T-helper 2 cell treated with Interferon-gamma antibody and Interleukin-4, amounts not matched to agents 5 μg/mL and 100 μg/mL, for 36 hours (primary cell): Measurements from ENCODE around the gene GPC6.

Experiments used
- DNase-seq: peaks from one replicate; pipeline ENCODE4 v3.0.0; 2021; ENCODE audit warnings: low spot score
- H3K27ac Mint-ChIP-seq: one replicate; pipeline ENCODE4 v1.8.0; 2021; ENCODE audit warnings: mild to moderate bottlenecking, mixed read lengths
- H3K27me3 Mint-ChIP-seq: one replicate; pipeline ENCODE4 v1.8.0; 2021; ENCODE audit warnings: low read depth, mixed read lengths
- H3K36me3 Mint-ChIP-seq: one replicate; pipeline ENCODE4 v1.8.0; 2021; ENCODE audit warnings: low read depth, mixed read lengths
- H3K4me1 Mint-ChIP-seq: one replicate; pipeline ENCODE4 v1.8.0; 2021; ENCODE audit warnings: low read depth, mixed read lengths
- H3K4me3 Mint-ChIP-seq: one replicate; pipeline ENCODE4 v1.8.0; 2022; ENCODE audit warnings: mild to moderate bottlenecking, moderate library complexity, mixed read lengths
- H3K9me3 Mint-ChIP-seq: one replicate; pipeline ENCODE4 v1.8.0; 2021; ENCODE audit warnings: mixed read lengths

GPC6 gene

GRCh38 chr13:93328943-93329342 is 102.3 kb downstream of the GPC6 start:
- Mint-ChIP-seq H3K27ac (no peak overlapping the region), H3K27me3 (no peaks in the 10 kb centered on the region), H3K9me3 (peaks cover 6% of the 10 kb centered on the region)

DNA sequence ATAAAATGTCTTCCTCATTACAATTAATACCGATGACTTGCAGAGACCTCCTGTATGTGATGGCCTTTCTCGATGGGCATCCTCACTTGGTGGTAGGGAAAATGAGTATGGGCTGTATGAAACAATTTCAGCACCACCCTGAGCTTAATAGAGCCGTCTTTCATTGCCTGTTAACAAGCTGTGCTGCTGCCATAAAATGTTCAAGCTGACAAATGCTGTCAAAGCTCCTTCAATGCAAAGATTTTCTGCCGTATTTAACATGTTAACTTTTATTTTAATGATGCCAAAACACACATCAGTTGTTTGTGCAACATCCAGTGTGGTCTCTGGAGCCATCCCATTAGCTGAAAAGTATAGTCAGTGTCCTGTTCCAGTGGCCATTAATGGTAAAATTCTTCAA is 110.1 kb downstream of the GPC6 start:
- Mint-ChIP-seq H3K4me3 (no peak overlapping the region), H3K36me3 (no peaks in the 10 kb centered on the region), H3K9me3 (peaks cover 6% of the 10 kb centered on the region), H3K4me1 (no peaks in the 10 kb centered on the region), H3K27me3 (no peaks in the 10 kb centered on the region), H3K27ac (no peak overlapping the region)
- no peak for DNase-seq

More at GRCh38 chr13:93328943-93329342, 102.3 kb downstream of the GPC6 start:
- DNase-seq, result no peak
- no peaks in the 10 kb centered on the region for H3K4me1 Mint-ChIP-seq
- H3K4me3 Mint-ChIP-seq, result no peak overlapping the region
- no peaks in the 10 kb centered on the region for H3K36me3 Mint-ChIP-seq

DNA sequence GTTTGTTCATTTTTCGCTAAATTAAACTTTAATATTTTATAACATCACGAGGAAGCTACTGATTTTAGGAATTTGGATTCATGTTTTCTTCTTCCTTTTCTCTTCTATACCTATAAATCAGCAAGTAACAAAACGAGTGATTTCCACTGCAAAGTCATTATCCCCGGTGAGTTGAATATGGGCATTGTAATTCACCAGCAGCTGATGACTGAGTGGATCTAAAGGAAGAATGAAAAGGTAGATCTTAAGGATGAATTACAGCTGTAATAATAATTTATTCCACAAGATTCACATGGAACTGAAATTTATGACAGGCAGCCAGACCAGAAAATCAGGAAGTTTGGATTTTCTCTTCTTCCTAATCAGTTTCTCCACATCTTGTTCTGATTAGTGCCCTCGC is 111.4 kb downstream of the GPC6 start:
- Mint-ChIP-seq H3K27ac (no peak overlapping the region), H3K4me3 (no peak overlapping the region), H3K9me3 (peaks cover 4% of the 10 kb centered on the region), H3K4me1 (no peaks in the 10 kb centered on the region), H3K27me3 (no peaks in the 10 kb centered on the region), H3K36me3 (no peaks in the 10 kb centered on the region)
- DNase-seq, result no peak

GRCh38 chr13:93338906-93339305 is 112.3 kb downstream of the GPC6 start:
- Mint-ChIP-seq H3K4me3 (no peak overlapping the region), H3K27ac (no peak overlapping the region), H3K9me3 (peaks cover 4% of the 10 kb centered on the region), H3K27me3 (no peaks in the 10 kb centered on the region), H3K36me3 (no peaks in the 10 kb centered on the region), H3K4me1 (no peaks in the 10 kb centered on the region)
- no peak for DNase-seq

DNA sequence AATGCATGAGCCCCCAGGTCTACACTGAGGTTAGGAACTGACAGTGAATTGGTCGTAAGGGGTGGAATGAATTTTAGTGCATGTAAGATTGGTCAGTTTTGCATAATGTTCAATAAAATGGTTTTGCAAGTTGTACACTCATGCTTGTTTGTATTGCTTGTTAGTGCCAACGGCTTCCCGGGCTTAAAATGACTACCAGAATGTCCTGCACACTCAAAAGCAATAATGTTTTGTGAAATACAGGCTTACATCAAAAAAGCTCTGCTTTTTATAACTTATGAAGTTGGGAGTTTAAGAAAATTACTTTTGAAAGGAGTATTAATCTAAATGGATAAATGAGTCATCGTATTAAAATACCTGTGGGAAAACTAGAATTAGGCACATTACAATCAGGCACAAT is 112.9 kb downstream of the GPC6 start:
- Mint-ChIP-seq H3K27me3 (no peaks in the 10 kb centered on the region), H3K36me3 (no peaks in the 10 kb centered on the region), H3K4me1 (no peaks in the 10 kb centered on the region), H3K9me3 (peaks cover 4% of the 10 kb centered on the region), H3K4me3 (no peak overlapping the region), H3K27ac (no peak overlapping the region)
- DNase-seq, result no peak

DNA sequence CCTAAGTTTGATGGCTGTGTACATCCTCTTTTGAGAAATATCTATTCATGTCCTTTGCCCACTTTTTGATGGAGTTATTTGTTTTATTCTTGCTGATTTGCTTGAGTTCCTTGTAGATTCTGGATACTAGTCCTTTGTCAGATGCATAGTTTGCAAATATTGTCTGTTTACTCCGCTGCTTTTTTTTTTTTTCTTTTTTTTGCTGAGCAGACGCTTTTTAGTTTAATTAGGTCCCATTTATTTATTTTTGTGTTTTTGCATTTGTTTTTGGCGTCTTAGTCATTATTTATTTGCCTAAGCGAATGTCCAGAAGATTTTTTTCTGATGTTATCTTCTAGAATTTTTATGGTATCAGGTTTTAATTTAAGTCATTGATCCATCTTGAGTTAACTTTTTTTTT is 114.9 kb downstream of the GPC6 start:
- Mint-ChIP-seq H3K27ac (no peak overlapping the region), H3K4me1 (no peaks in the 10 kb centered on the region), H3K27me3 (no peaks in the 10 kb centered on the region), H3K36me3 (no peaks in the 10 kb centered on the region), H3K4me3 (no peak overlapping the region), H3K9me3 (peaks cover 4% of the 10 kb centered on the region)
- no peak for DNase-seq

- H3K9me3 Mint-ChIP-seq, result peaks cover 4% of the 10 kb centered on the region
- H3K27me3 Mint-ChIP-seq, result no peaks in the 10 kb centered on the region
- H3K27ac Mint-ChIP-seq, result no peak overlapping the region
- H3K4me1 Mint-ChIP-seq, result no peaks in the 10 kb centered on the region
- DNase-seq, result no peak
- H3K36me3 Mint-ChIP-seq, result no peaks in the 10 kb centered on the region
- no peak overlapping the region for H3K4me3 Mint-ChIP-seq
Observed at GRCh38 chr13:93343097-93343496, 116.5 kb downstream of the GPC6 start.

DNA sequence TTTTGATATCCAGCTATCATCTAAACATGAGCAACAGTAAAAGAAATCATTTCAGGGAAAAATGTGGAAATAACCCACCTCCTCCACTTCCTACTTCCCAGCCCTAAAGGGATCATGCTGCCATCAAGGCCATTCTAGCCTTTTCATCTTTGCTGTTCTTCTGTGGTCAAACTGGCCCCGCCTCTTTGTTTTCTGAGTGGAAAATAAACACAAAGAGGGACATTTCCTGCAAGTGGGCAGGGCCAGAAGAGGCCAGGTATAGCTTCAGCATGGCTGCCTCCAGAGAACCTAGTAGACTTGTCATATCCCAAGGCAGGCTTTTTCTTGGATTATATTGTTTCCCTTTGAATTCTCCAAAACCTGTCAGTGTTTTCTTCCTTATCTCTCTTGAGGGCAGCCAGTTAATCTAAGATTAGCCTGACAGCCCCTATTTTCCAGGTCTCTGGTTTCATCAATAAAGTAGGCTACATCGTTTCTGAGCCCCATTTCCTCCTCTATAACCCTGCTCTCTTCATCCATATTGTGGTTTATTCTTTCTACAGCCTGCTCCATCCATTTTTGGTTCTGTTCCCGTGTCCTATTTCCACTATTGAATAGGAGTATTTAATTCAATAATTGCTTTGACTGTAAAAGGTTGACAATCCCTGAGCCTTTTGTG is 117.6 kb downstream of the GPC6 start:
- no peak overlapping the region for H3K27ac Mint-ChIP-seq
- H3K27me3 Mint-ChIP-seq, result no peaks in the 10 kb centered on the region
- no peaks in the 10 kb centered on the region for H3K36me3 Mint-ChIP-seq
- no peak overlapping the region for H3K4me3 Mint-ChIP-seq
- no peaks in the 10 kb centered on the region for H3K4me1 Mint-ChIP-seq
- DNase-seq, result no peak
- H3K9me3 Mint-ChIP-seq, result peaks cover 4% of the 10 kb centered on the region

DNA sequence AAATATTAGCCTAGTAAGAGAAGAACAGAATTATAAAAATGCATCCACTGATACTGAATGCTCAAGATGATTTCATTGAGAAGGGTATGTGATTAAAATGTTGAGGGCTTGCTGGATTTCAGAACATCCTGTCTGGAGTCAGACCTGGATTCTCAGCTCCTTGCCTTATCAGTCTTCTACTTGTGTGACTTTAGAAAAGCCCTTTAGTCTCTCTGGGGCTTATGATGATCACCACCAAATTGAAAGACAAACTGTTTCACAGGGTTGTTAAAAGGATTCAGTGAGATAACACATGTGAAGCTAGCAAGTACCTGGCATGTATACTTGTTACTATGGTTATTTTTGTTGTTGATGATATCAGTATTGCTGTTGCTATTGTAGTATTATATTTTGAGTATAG is 118.4 kb downstream of the GPC6 start:
- no peak overlapping the region for H3K4me3 Mint-ChIP-seq
- H3K27me3 Mint-ChIP-seq, result no peaks in the 10 kb centered on the region
- H3K27ac Mint-ChIP-seq, result no peak overlapping the region
- H3K36me3 Mint-ChIP-seq, result no peaks in the 10 kb centered on the region
- H3K9me3 Mint-ChIP-seq, result peaks cover 4% of the 10 kb centered on the region
- H3K4me1 Mint-ChIP-seq, result no peaks in the 10 kb centered on the region
- no peak for DNase-seq

DNA sequence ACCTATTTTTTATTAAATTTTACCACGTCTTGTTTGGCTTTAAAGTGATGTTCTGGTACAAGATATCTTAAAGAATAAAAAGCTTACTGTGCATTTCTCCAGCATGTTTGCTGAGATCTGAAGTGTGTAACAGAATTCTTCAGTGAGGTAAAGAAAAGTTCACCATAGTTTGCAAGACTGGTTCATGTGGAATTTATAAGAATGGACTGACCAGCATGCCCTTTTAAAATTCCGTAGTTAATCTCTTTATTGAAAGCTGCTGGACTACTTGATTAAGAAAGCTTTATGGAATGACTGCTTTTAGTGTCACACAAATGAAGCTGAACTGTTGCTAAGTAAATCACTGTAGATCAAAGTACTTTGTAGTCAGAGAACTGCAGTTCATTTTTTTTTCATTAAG is 119.2 kb downstream of the GPC6 start:
- Mint-ChIP-seq H3K4me3 (no peak overlapping the region), H3K36me3 (no peaks in the 10 kb centered on the region), H3K4me1 (no peaks in the 10 kb centered on the region), H3K27ac (no peak overlapping the region), H3K27me3 (no peaks in the 10 kb centered on the region), H3K9me3 (peaks cover 4% of the 10 kb centered on the region)
- DNase-seq, result no peak

DNA sequence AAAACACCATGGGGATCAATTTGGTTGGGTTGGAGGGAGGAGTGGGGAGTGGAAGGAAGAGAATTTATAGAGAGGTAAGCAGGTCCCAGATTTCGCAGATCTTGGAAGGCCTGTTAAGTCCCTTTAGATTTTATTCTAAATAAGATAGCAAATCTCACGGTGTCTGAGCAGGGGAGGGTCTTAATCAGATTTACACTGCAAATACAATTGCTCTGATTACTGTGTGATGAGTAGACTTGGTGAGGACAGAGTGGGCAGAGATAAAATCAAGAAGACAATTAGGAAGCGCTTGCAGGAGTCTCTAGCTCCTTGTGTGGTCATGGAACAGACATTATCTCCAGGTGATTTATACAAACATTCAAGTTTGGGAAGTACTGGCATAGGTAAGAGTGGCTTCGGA is 126.0 kb downstream of the GPC6 start:
- H3K4me3 Mint-ChIP-seq, result no peak overlapping the region
- no peak overlapping the region for H3K27ac Mint-ChIP-seq
- no peaks in the 10 kb centered on the region for H3K4me1 Mint-ChIP-seq
- H3K36me3 Mint-ChIP-seq, result no peaks in the 10 kb centered on the region
- H3K9me3 Mint-ChIP-seq, result no peaks in the 10 kb centered on the region
- no peaks in the 10 kb centered on the region for H3K27me3 Mint-ChIP-seq
- DNase-seq, result no peak

DNA sequence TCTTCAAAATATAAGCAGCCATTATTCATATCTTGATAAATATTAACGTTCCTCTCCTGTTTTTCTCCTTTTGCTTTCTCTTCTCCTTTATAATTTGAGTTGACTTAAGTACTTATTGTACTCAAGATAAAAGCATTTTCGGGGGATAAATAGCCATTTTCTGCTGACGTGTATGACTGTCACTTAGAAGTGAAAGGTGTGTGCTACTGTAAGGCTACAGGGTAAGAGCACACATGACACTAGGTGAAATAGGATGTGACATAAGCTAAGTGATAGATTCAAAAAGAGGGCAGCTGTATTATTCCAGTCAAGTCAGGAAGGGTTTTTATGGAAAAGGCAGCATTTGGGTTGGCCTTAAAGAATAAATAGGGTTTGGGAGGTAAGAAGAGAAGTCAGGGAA is 128.5 kb downstream of the GPC6 start:
- Mint-ChIP-seq H3K4me3 (no peak overlapping the region), H3K36me3 (no peaks in the 10 kb centered on the region), H3K27me3 (no peaks in the 10 kb centered on the region), H3K9me3 (no peaks in the 10 kb centered on the region), H3K4me1 (no peaks in the 10 kb centered on the region), H3K27ac (no peak overlapping the region)
- DNase-seq, result no peak

- H3K9me3 Mint-ChIP-seq, result no peaks in the 10 kb centered on the region
- H3K4me1 Mint-ChIP-seq, result no peaks in the 10 kb centered on the region
- H3K27ac Mint-ChIP-seq, result no peak overlapping the region
- H3K4me3 Mint-ChIP-seq, result no peak overlapping the region
- H3K27me3 Mint-ChIP-seq, result no peaks in the 10 kb centered on the region
- no peak for DNase-seq
- no peaks in the 10 kb centered on the region for H3K36me3 Mint-ChIP-seq
Observed at GRCh38 chr13:93356469-93356868, 129.9 kb downstream of the GPC6 start.

- Mint-ChIP-seq H3K4me3 (no peak overlapping the region), H3K4me1 (no peaks in the 10 kb centered on the region), H3K27me3 (no peaks in the 10 kb centered on the region), H3K9me3 (no peaks in the 10 kb centered on the region), H3K27ac (no peak overlapping the region), H3K36me3 (no peaks in the 10 kb centered on the region)
- DNase-seq, result no peak
Observed at GRCh38 chr13:93360021-93360420, 133.4 kb downstream of the GPC6 start.

DNA sequence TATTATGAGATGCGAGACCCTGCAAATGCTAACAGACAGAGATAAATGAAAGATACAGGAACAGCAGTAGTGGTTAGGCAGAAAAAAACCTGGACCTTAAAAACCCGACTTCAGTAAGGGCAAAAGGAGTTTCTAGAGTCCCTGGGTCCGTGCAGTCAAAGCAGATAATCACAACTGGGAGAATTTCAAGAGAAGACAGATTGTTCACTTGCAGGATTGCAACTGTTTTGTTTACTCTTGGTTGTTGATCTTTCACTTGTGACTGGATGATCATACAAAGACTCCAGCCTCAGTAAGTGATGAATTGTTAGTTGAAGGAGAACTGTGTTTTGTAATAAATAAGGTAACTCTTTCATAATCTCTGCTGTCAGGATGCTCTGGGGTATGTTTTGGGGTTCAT is 135.1 kb downstream of the GPC6 start:
- Mint-ChIP-seq H3K27ac (no peak overlapping the region), H3K27me3 (no peaks in the 10 kb centered on the region), H3K4me1 (no peaks in the 10 kb centered on the region)

More for the DNA sequence above, 135.1 kb downstream of the GPC6 start:
- Mint-ChIP-seq H3K4me3 (no peak overlapping the region), H3K9me3 (no peaks in the 10 kb centered on the region), H3K36me3 (no peaks in the 10 kb centered on the region)
- DNase-seq, result no peak
